ENCODE measurements around the gene NIT2.

DNA sequence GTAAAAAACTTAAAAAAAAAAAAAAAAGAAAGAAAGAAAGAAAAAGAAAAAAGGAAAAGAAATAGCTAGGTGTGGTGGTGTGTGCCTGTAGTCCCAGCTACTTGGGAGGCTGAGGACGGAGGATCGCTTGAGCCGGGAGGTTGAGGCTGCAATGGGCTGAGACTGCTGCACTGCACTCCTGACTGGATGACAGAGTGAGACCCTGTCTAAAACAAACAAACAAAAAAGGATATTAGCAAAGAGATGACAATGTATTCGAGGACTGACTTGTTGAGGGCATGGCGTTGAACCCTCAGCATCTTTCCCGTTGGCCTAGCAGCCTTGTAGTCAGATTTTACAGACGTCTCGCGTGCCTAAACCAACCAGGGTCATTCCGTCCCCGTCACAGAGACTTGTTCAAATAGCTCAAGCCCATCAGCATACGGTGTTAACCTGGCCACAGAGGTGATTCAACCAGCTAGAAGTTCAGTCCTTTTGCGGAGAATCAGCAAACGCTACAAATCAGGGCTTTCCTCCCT, 528 bp upstream of the NIT2 start:
- TF ChIP-seq CTCF (conservative IDR thresholded peaks at IDR 0.05 in 1 of 2, IDR thresholded peaks at IDR 0.05 in 1 of 2; ENCODE audit: extremely low read depth in 1 of 2, insufficient read depth in 1 of 2, low read depth in 1 of 2, low read length in 2 of 2) (no peak), EZH2 (IDR thresholded peaks at IDR 0.05; ENCODE audit: borderline replicate concordance, low read length) (no peak)

Data from mammary epithelial cell (primary cell).